IMR-90 (cell line): Measurements from ENCODE around the gene UGT8. TPM values are rescaled to one million over a fixed set of nuclear protein-coding genes. Genes with fewer than 3 reads are reported as not detected.

Source experiments
- ATAC-seq: fragments of 200-7000 bp; cut with Tn5 transposase; 2 replicates; pipeline ENCODE4 v1.9.1; 2020; ENCODE audit warnings: low read depth, mild to moderate bottlenecking, moderate library complexity
- BruUV-seq: library from RNA; stranded (reverse); fragments of 400-500 nt; replicated peaks from 2 replicates; lab custom pipeline; 2021; lab: Mats Ljungman, UMichigan
- CTCF ChIA-PET: fragments of 300-600 bp; formaldehyde crosslinking; extraction: SDS; loops from one replicate; lab custom pipeline; 2021; ENCODE audit warnings: antibody characterized with exemption; lab: Yijun Ruan, JAX
- POLR2A ChIA-PET: fragments of 300-600 bp; sonication (Branson Sonifier 250); formaldehyde crosslinking; loops from one replicate; lab custom pipeline; 2022; ENCODE audit warnings: antibody characterized with exemption; ENCODE audit not compliant: unreplicated experiment; lab: Charles Lee
- DNase-seq: peaks from one replicate; pipeline ENCODE4 v3.0.0; 2013
- H2AFZ ChIP-seq: replicated peaks from 2 replicates; pipeline ENCODE3; 2013; ENCODE audit warnings: low read length, mild to moderate bottlenecking; ENCODE audit not compliant: poor library complexity
- H2AK5ac ChIP-seq: 2 replicates; pipeline ENCODE4 v1.6.1; 2013; ENCODE audit warnings: low read depth, low read length, inconsistent platforms
- H2AK9ac ChIP-seq: replicated peaks from 2 replicates; pipeline ENCODE3; 2013; ENCODE audit warnings: mild to moderate bottlenecking, low read depth, low read length, moderate library complexity; ENCODE audit not compliant: poor library complexity
- H2BK120ac ChIP-seq: 2 replicates; pipeline ENCODE4 v1.6.1; 2013; ENCODE audit warnings: low read depth, low read length, inconsistent platforms
- H2BK15ac ChIP-seq: 3 replicates; pipeline ENCODE4 v1.6.1; 2013; ENCODE audit warnings: low read depth, low read length, inconsistent platforms
- H2BK20ac ChIP-seq: 2 replicates; pipeline ENCODE4 v1.6.1; 2013; ENCODE audit warnings: low read depth, mild to moderate bottlenecking, inconsistent platforms, low read length, moderate library complexity
- H2BK5ac ChIP-seq: 2 replicates; pipeline ENCODE4 v1.6.1; 2013; ENCODE audit warnings: mild to moderate bottlenecking, low read depth, low read length, inconsistent platforms; ENCODE audit not compliant: poor library complexity, severe bottlenecking
- H3K14ac ChIP-seq: replicated peaks from 2 replicates; pipeline ENCODE4 v1.6.1; 2013; ENCODE audit warnings: low read depth, low read length, inconsistent platforms
- H3K18ac ChIP-seq: 2 replicates; pipeline ENCODE4 v1.6.1; 2013; ENCODE audit warnings: low read depth, low read length, control low read depth
- H3K23ac ChIP-seq: 2 replicates; pipeline ENCODE4 v1.6.1; 2013; ENCODE audit warnings: low read depth, low read length, inconsistent platforms
- H3K27ac ChIP-seq: 2 replicates; pipeline ENCODE4 v1.5.1; 2013; ENCODE audit warnings: mild to moderate bottlenecking, control low read depth, low read length; ENCODE audit not compliant: insufficient read depth
- H3K27me3 ChIP-seq: 2 replicates; pipeline ENCODE4 v1.6.1; 2013; ENCODE audit warnings: low read length; ENCODE audit not compliant: control insufficient read depth, insufficient read depth
- H3K36me3 ChIP-seq: 2 replicates; pipeline ENCODE4 v1.6.1; 2013; ENCODE audit warnings: low read length, mixed read lengths; ENCODE audit not compliant: control insufficient read depth, insufficient read depth
- H3K4ac ChIP-seq: 2 replicates; pipeline ENCODE4 v1.6.1; 2013; ENCODE audit warnings: low read depth, low read length, inconsistent platforms
- H3K4me1 ChIP-seq: 2 replicates; pipeline ENCODE4 v1.6.1; 2013; ENCODE audit warnings: low read length, mixed read lengths; ENCODE audit not compliant: control insufficient read depth, insufficient read depth
- H3K4me2 ChIP-seq: 2 replicates; pipeline ENCODE4 v1.6.1; 2013; ENCODE audit warnings: low read depth, mild to moderate bottlenecking, control low read depth, low read length, moderate library complexity
- H3K4me3 ChIP-seq: 2 replicates; pipeline ENCODE4 v1.5.1; 2013; ENCODE audit warnings: low read depth, mild to moderate bottlenecking, control low read depth, low read length, moderate library complexity; ENCODE audit not compliant: insufficient read depth
- H3K56ac ChIP-seq: 2 replicates; pipeline ENCODE4 v1.6.1; 2013; ENCODE audit warnings: low read length, inconsistent platforms; ENCODE audit not compliant: insufficient read depth; ENCODE audit errors: extremely low read depth
- H3K79me1 ChIP-seq, 2 experiments: 2 replicates each; pipeline ENCODE4 v1.6.1; 2013; ENCODE audit warnings: low read length in 2 of 2, inconsistent platforms in 1 of 2, low read depth in 1 of 2
- H3K9ac ChIP-seq: 2 replicates; pipeline ENCODE4 v1.6.1; 2013; ENCODE audit warnings: low read depth, low read length, control low read depth
- H3K9me1 ChIP-seq: 2 replicates; pipeline ENCODE4 v1.6.1; 2013; ENCODE audit warnings: low read length, inconsistent platforms; ENCODE audit not compliant: insufficient read depth
- H3K9me3 ChIP-seq: 2 replicates; pipeline ENCODE4 v1.6.1; 2013; ENCODE audit warnings: low read length; ENCODE audit not compliant: control insufficient read depth, insufficient read depth
- H4K20me1 ChIP-seq: 2 replicates; pipeline ENCODE4 v1.6.1; 2013; ENCODE audit warnings: low read length, inconsistent platforms; ENCODE audit not compliant: insufficient read depth
- H4K5ac ChIP-seq: 2 replicates; pipeline ENCODE4 v1.6.1; 2013; ENCODE audit warnings: mild to moderate bottlenecking, low read depth, low read length, control low read depth
- H4K8ac ChIP-seq, 2 experiments: 2 replicates each; pipeline ENCODE4 v1.6.1; 2013; ENCODE audit warnings: low read depth in 2 of 2, low read length in 2 of 2, control low read depth in 1 of 2, inconsistent platforms in 1 of 2
- H4K91ac ChIP-seq: 2 replicates; pipeline ENCODE4 v1.6.1; 2013; ENCODE audit warnings: low read depth, low read length, inconsistent platforms; ENCODE audit not compliant: insufficient read depth
- BHLHE40 ChIP-seq: fragments of 150-350 bp; IDR thresholded peaks from 2 replicates; pipeline ENCODE4 v1.6.1; 2016; ENCODE audit warnings: mild to moderate bottlenecking, low read depth, low read length
- MAFK ChIP-seq: IDR thresholded peaks from 2 replicates; pipeline ENCODE4 v1.6.1; 2012; ENCODE audit warnings: low read depth, low read length, improper control_type of control experiment
- MAZ ChIP-seq: IDR thresholded peaks from 2 replicates; pipeline ENCODE4 v1.6.1; 2012; ENCODE audit warnings: low read depth, mild to moderate bottlenecking, low read length, improper control_type of control experiment, moderate library complexity, borderline replicate concordance
- POLR2A ChIP-seq: IDR thresholded peaks from 2 replicates; pipeline ENCODE4 v1.6.1; 2012; ENCODE audit warnings: mild to moderate bottlenecking, low read depth, low read length
- RAD21 ChIP-seq: IDR thresholded peaks from 2 replicates; pipeline ENCODE4 v1.6.1; 2012; ENCODE audit warnings: low read length, improper control_type of control experiment
- SMC3 ChIP-seq: fragments of 150-350 bp; IDR thresholded peaks from 2 replicates; pipeline ENCODE4 v1.6.1; 2016; ENCODE audit warnings: low read depth, mild to moderate bottlenecking, antibody characterized with exemption, low read length, moderate library complexity
- WGBS, 2 experiments: methylation state at CpG; one replicate each; pipeline versions ENCODE4 v1.1.5 to v1.1.7; 2013; ENCODE audit warnings: missing lambda C conversion rate in 2 of 2; ENCODE audit not compliant: insufficient read length in 1 of 2; ENCODE audit errors: extremely low coverage in 2 of 2; 5-methylcytosine and 5-hydroxymethylcytosine counted together
- dilution Hi-C: fragments of 300-500 bp; cut with HindIII; formaldehyde crosslinking; loops from one replicate; pipeline ENCODE4 v1.14.3; 2018; ENCODE audit warnings: low sequenced_read_pairs; ENCODE audit not compliant: unreplicated experiment
- in situ Hi-C: fragments of 300-500 bp; cut with MboI; formaldehyde crosslinking; loops from 3 replicates; pipeline ENCODE4 v1.14.3; 2019; ENCODE audit warnings: low sequenced_read_pairs, inconsistent platforms, mixed read lengths
- intact Hi-C: fragments of 100-400 bp; cut with micrococcal nuclease; formaldehyde crosslinking; loops from 2 replicates; pipeline ENCODE4 v1.10.0; 2022
- polyA plus RNA-seq, 3 experiments: library from polyadenylated mRNA; depleted of rRNA; stranded (reverse); fragments of >200 nt; gene quantifications; 2 replicates each; pipeline ENCODE4 v1.2.3, GENCODE V29; 2012; ENCODE audit warnings: low replicate concordance in 1 of 3
- total RNA-seq: library from RNA; depleted of rRNA; stranded (reverse); fragments of >200 nt; gene quantifications from 2 replicates; pipeline ENCODE4 v1.2.3, GENCODE V29; 2012
- TF ChIP-seq, protein P1 (sequence below): conservative IDR thresholded peaks from 2 replicates; pipeline ENCODE4 v1.5.1; 2012; ENCODE audit warnings: mild to moderate bottlenecking, low read depth, low read length, improper control_type of control experiment

Gene UGT8
- total and polyA plus RNA-seq, 2 of the 4 experiments (the other 2 are of a cell fraction), result not detected

DNA sequence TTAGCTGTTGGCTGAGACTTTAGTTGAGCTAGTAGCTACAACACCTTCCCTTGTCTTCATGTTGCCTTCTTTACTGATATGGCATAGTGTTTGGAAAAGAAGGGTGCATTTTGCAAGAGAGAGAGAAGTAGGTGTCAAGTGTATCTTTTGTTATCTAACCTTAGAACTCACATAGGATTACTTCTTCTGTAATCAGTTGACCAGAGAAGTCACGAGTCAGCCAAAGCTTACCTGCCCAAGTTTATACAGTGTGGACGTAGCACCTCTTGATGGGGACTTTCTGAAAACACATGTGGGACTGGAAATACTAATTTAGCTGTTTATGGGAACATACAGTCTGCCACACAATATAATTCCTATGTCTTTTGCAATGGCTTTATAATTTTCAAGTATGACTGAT is 56.0 kb downstream of the UGT8 start:
- TF ChIP-seq RAD21 (no peak), POLR2A (no peak), SMC3 (no peak), BHLHE40 (no peak), MAFK (no peak), MAZ (no peak)
- TF ChIP-seq, protein P1, sequence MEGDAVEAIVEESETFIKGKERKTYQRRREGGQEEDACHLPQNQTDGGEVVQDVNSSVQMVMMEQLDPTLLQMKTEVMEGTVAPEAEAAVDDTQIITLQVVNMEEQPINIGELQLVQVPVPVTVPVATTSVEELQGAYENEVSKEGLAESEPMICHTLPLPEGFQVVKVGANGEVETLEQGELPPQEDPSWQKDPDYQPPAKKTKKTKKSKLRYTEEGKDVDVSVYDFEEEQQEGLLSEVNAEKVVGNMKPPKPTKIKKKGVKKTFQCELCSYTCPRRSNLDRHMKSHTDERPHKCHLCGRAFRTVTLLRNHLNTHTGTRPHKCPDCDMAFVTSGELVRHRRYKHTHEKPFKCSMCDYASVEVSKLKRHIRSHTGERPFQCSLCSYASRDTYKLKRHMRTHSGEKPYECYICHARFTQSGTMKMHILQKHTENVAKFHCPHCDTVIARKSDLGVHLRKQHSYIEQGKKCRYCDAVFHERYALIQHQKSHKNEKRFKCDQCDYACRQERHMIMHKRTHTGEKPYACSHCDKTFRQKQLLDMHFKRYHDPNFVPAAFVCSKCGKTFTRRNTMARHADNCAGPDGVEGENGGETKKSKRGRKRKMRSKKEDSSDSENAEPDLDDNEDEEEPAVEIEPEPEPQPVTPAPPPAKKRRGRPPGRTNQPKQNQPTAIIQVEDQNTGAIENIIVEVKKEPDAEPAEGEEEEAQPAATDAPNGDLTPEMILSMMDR, result no peak
- no peak for DNase-seq
- WGBS, 2 experiments, result no CpG with 5 or more reads among the region's 2 CpGs
- no peaks in the 10 kb centered on the region for H4K20me1 ChIP-seq
- no peaks in the 10 kb centered on the region for H3K9me3 ChIP-seq
- H3K27me3 ChIP-seq, result no peaks in the 10 kb centered on the region
- CTCF ChIA-PET, result no interaction called here
- H2AK5ac ChIP-seq, result no peak overlapping the region
- no TSS peak for BruUV-seq
- H3K79me1 ChIP-seq, result no peaks in the 10 kb centered on the region
- H2BK5ac ChIP-seq, result no peak overlapping the region
- intact Hi-C loops, result no loop called here
- no peak overlapping the region for H3K27ac ChIP-seq
- H4K5ac ChIP-seq, result no peak overlapping the region
- H3K36me3 ChIP-seq, result no peaks in the 10 kb centered on the region
- no peaks in the 10 kb centered on the region for H3K4me1 ChIP-seq
- no peak overlapping the region for H3K23ac ChIP-seq
- H3K4me3 ChIP-seq, result no peak overlapping the region
- no peak overlapping the region for H4K8ac ChIP-seq
- H2BK20ac ChIP-seq, result no peak overlapping the region
- dilution Hi-C loops, result no loop called here
- H4K91ac ChIP-seq, result no peak overlapping the region
- no peak overlapping the region for H3K9ac ChIP-seq
- in situ Hi-C loops, result loop anchor here (10.0 kb wide), 1 partner anchor 260 kb away; no protein-coding TSS in a partner anchor
- no peak overlapping the region for H2BK120ac ChIP-seq
- no peak overlapping the region for H3K4me2 ChIP-seq
- no peak overlapping the region for H3K14ac ChIP-seq
- ATAC-seq, result no peak
- H3K56ac ChIP-seq, result no peak overlapping the region
- H3K18ac ChIP-seq, result no peak overlapping the region
- H2BK15ac ChIP-seq, result no peak overlapping the region
- no peaks in the 10 kb centered on the region for H3K9me1 ChIP-seq
- POLR2A ChIA-PET, result no interaction called here
- no peak overlapping the region for H3K4ac ChIP-seq
- no peak overlapping the region for H2AFZ ChIP-seq
- H2AK9ac ChIP-seq, result no peak overlapping the region
